NCI-H748 (cell line): ENCODE results near the gene ZBTB3.

Experiments used
- DNase-seq: peaks from one replicate; lab custom pipeline; 2025; ENCODE audit not compliant: unreplicated experiment; lab: John Stamatoyannopoulos, UW

Gene ZBTB3

DNA sequence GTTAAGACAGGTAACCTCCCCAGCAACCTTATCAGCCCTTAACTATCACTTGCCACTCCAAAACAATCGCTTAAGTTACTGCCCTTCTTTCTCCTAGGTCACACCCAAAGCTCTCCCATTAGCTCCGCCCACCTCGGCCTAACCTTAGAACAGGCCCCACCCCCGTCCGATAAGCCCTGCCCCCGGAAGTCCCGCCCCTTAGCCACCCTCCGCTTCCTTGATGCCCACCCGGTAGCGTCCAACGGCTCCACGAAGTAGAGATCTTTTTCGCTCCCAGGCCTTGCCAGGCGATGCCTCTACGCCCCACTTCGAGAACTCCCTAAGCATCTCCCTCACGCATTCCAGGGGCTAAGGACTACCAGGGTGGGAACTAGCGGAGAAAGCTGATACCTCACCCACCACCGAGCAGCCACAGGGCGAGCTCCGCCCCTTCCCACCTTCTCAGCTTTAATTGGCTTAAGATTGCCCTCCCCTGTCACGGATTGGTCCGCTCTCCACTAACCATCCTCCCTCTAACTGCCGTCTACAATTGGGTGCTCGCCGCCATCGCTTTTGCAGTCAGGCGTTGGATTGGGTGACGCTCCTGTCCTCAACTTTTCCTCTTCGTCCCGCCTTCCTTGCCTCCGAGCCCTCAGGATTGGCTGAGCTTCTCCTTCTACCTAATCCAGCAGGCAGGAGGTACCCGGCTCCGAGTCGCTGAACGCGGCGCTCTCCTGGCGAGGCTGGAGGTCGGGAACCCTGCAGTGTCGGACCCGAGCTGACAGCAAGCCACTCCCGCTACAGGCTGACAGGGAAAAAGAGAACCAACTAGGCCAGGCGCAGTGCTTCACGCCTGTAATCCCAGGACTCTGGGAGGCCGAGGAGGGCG lies at the start of gene ZBTB3:
Gene ZBTB3 (minus strand): TSS at position 425 of the 868 bp plus-strand sequence. CDS start 496 bp downstream, outside the sequence.
- peak; percentile 99 for DNase-seq

DNA sequence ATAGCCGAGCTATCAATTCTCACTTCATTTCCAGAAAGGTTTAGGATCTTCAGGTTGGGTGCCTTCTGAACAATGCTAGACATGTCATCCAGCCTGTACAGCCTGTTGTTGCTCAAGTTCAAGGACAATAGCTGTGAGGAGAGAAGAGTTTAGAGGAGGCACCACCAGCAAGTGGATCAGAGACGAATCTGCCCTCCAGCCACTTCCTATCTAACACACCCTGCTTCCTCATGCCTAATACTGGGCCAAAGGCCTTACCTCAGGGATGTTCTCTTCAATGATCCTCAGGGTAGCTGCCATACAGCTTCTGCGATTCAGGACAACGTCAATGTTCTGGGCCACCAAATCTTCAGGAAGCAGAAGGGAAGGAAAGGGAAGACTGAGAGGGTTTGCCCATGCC lies 47.1 kb upstream of the ZBTB3 start:
- no peak for DNase-seq

DNA sequence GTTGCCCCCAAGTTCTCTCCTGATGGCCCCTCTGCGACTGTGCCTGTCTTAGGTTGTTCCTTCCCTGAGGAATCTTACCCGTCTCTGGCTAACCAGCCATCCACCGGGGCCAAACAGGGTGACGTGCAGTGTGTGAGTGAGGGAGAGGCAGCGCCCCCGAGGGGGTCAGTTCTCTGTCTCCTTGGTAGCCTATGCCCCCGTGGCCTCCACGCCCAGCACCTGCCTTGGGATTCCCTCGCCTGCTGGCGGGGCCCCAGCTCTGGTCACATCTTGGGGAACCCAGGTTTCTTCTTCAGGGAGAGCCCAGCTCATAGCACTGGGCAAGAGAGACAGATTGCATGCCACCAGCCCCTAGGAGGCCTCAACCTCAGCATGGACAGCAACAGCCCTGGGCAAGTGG lies 45.5 kb upstream of the ZBTB3 start:
- no peak for DNase-seq

DNA sequence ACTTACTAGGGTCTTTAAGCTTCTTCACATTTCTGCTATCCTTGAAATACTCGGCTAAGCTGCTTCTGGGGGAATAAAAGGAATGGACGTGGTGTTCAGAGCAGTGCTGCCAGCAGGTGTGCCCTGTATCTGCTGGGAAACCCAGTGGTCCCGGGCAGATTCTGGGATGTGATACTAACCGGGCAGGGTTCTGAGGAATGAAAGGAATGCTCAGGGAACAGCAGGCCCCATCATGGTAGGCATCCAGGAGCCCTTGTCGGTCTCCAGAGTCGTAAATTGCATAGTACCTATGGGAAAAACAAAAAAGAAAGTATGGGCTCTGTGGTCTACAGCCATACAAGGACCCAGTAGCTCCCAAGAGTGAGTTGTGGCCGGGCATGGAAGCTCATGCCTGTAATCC lies 42.3 kb upstream of the ZBTB3 start:
- DNase-seq, result no peak

DNA sequence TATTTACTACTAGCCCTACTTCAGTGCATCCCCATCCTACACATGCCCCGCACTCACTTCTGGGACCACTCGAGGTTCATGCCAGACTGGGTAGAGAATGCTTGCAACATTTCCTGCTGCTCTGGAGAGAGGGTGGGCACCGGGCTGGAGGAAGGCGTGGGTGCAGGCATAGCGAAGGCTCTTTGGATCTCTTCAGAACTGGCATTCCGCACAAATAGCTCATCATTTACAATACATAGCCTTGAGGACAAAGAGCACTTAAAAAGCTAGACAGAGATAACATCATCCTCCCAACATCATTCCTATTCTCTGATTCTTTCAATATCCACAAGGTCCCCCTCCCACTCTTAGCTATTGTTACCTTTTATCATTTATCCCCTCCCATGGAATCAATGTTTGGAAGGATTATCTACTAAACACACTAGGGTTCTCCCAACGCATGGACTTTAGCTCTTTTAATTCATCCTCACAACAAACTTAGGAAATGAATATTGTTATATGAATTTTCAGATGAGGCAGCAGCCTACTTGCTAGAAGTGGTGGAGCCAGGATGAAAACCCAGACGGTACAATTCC lies 40.3 kb upstream of the ZBTB3 start:
- no peak for DNase-seq

DNA sequence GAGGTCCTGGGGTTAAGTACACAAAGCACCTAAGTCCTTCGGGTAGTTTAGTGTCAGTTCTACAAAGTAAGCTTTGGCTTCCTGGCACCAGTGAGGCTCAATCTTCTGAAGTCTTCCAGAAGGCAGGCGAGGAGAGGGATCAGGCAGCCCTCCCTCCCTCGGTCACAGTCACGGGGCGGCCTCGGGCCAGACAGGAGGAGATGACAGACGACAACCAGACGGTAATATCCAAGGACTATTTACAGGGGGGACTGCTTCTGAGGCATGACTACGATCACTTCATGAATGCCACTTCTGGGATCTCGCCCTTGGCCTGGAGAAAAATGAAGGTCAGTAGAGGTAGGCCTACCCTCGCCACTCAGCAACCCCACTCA lies 38.2 kb upstream of the ZBTB3 start:
- no peak for DNase-seq

DNA sequence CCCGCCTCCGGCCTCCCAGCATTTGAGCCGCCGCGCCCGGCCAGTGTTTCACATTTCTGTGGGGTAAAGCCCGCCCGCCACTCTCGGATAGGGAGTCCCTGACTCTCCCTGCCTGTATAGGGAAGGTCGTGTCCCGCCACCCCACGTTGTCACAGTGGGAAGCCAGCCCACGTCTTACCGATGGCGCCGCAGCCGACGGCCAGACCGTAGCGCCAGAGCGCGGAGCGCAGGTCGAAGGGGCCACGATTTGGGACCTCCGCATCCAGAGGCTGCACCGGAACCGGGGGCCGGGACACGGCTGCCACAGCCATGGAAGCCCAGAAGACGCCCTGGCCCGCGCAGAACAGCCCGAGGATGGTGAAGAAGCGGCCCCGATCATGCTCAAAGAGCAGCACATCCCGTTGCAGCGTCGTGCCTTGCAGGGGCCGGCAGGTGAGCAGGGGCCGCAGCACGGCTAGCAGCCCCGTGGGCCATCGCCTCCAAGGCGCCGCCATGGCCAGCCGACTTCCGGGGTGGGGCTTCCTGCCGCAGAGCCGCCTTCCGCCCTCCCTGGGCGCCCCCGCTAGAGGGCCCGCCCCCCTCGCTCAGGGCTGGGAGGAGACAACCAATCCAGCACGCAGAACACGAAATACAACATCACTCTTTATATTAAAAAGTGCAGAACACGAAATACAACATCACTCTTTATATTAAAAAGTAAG lies 37.7 kb upstream of the ZBTB3 start, which contains the start of gene TMEM223:
Gene TMEM223 (minus strand): TSS at position 506 of the 701 bp plus-strand sequence. CDS start 12 bp downstream, at position 494.
- peak; percentile 85 for DNase-seq

DNA sequence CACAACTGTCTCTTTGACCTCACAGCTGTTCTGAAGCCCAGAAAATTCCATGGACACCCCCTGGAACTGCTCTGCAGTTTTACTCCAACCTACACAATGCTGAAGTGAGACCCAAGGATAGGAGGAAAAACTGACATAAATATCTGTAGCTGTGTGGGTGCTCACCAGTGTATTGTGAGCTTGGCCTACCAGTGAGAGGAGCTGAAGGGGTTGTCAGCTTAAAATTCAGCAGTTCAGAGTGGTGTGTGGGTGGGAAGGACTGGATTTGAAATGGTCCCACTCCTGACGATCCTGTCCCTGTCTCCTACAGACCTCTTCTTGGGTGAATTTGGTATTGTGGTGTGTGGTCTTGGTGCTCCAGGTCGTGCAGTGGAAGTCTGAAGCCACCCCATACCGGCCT lies 35.6 kb upstream of the ZBTB3 start:
- no peak for DNase-seq

DNA sequence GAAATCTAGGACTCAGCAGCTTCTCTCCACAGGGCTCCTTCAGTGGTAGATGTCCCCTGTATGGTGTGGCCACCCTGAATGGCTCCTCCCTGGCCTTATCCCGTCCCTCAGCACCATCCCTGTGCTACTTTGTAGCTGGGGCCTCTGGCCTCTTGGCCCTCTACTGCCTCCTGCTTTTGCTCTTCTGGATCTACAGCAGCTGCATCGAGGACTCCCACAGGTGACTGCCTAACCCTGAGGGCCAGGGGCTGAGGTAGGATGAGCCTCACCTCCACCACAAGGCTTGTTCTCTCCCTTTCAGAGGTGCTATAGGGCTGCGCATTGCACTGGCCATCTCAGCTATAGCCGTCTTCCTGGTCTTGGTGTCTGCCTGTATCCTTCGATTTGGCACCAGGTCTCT lies 35.0 kb upstream of the ZBTB3 start:
- no peak for DNase-seq

DNA sequence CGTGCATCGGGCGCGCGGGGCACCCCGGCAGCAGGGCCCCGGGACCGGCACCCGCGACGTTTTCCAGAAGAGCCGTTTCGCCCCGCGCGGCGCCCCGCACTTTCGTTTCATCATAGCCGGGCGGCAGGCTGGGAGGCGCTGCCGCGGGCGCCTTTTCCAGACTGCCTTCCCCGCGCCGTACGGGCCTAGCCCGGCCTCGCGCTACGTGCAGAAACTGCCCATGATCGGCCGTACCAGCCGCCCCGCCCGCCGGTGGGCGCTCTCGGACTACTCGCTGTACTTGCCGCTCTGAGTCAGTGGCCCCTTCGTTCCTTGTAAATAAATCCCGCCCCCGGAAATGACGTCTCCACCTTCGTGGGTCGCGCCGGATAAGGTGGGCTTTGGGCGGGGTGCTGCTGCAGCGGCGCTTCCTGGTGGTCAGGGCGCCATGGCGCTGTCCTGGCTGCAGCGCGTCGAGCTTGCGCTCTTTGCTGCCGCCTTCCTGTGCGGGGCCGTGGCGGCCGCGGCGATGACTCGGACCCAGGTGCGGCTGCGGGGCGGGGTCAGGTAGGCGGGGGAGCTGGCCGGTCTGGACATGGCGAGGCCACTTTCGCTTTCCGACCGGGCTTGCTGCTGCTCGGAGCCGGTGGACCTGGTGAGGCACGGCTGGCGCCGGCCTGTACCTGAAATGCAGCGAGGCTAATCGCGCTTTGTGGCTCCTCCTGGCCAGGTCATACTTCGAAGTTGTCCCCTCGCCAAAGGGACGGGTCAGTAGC lies 33.2 kb upstream of the ZBTB3 start, which contains the start of gene TMEM179B:
Gene TMEM179B (plus strand): TSS at position 398 of the 755 bp plus-strand sequence. CDS start 30 bp downstream, at position 428.
- DNase-seq, result peak; percentile 99

DNA sequence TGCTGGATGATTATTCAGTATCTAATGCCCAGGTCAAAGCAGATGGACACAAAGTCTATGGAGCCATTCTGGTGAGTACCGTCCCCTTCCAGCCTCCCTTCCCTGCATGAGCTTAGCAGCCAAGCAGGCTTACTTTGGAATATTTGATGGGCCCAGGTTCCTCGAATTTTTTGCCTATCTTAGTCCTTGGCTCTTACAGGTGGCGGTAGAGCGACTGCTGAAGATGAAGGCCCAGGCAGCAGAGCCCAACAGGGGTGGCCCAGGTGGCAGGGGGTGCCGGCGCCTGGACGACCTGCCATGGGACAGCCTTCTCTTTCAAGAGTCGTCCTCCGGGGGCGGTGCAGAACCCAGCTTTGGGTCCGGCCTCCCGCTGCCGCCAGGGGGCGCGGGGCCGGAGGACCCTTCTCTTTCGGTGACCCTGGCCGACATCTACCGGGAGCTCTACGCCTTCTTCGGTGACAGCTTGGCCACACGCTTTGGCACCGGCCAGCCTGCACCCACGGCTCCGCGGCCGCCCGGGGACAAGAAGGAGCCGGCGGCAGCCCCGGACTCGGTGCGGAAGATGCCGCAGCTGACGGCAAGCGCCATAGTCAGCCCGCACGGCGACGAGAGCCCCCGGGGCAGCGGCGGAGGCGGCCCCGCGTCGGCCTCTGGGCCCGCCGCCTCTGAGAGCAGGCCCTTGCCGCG lies 32.5 kb upstream of the ZBTB3 start:
- DNase-seq, result peak; percentile 87

DNA sequence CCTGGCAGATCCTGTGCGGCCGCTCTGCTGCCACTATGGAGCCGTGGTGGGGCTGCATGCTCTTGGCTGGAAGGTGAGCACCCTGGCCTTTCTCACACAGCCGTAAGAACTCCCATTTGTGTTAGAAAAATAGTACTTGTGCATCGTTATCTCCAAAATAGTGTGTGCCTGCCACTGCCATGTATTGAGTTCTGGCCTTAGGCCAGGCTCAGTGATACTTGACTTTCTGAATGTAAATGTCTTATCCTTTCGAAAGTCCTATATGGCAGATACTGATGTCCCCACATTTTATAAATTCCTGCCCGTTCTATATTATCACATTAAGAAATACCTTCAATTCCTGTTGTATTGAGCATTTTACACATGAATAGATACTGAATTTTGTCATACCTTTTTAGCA lies 28.8 kb upstream of the ZBTB3 start:
- DNase-seq, result no peak

DNA sequence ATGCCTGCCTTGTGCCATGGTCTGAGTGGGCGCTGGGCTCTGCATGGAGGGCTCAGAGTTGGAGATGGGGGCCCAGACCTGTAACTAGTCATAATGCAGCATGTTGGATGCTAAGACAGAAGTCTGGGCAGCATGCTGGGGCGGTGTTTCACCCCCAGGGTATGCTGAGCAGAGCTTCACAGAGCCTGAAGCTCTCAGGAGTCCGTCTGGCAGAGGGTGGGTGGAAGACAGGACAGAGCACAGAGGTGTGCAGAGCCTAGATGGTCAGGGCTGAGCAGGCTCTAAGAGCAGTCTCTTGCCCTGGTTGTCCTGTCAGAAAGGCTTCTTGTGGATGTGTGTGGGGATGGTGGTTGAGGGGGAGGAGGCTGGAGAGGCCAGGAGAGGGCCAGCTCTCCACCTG lies 24.5 kb upstream of the ZBTB3 start:
- no peak for DNase-seq

DNA sequence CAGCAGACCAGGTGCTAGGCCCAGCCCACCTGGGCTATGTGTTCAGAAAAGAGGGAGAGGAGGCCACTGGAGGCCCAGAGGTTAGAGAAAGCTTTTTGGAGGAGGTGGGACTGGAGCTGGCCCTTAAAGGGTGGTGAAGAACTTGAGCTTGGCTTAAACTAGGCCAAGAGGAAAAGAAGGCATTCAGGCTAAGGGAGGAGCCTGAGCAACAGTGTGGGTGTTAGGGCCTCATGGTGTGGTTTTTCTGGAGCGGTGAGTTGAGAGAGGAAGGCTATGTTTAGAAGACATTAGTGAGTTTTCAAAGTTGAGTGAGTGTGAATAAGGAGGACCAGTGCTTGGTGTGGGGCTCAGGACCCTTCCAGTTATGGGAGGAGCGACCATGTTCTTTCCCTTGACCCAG lies 23.4 kb upstream of the ZBTB3 start:
- DNase-seq, result no peak

DNA sequence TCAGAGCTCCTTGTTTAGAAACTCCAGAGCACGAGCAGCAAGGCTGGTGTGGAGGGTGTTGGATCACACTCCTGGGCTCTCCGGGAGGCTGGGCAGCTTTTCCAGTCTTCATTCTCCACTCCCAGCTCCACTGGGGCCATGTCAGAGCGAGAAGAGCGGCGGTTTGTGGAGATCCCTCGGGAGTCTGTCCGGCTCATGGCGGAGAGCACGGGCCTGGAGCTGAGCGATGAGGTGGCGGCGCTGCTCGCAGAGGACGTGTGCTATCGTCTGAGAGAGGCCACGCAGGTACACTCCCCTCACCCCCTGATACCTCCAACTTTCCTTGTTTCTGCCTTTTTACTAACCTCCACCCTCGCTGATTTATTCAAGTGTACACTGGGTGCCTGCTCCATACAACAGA lies 21.7 kb upstream of the ZBTB3 start:
- no peak for DNase-seq

DNA sequence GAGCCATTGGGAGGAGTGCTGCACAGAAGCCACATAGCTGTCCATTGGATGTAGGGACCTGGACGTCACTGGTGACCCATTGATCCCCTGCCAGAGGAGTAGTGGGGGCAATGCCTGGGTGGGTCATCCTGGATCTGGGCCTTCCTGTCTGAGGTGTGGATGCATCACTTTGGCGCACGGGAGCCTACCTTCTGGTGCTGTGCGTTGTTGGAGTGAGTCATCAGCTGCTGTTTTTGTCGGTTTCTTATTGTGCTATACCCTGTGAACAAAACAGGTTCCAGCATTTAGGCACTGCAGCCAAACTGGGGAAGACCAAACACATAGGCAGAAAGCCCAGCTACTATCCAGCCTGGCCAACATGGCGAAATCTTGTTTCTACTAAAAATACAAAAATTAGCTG lies 20.4 kb upstream of the ZBTB3 start:
- no peak for DNase-seq

DNA sequence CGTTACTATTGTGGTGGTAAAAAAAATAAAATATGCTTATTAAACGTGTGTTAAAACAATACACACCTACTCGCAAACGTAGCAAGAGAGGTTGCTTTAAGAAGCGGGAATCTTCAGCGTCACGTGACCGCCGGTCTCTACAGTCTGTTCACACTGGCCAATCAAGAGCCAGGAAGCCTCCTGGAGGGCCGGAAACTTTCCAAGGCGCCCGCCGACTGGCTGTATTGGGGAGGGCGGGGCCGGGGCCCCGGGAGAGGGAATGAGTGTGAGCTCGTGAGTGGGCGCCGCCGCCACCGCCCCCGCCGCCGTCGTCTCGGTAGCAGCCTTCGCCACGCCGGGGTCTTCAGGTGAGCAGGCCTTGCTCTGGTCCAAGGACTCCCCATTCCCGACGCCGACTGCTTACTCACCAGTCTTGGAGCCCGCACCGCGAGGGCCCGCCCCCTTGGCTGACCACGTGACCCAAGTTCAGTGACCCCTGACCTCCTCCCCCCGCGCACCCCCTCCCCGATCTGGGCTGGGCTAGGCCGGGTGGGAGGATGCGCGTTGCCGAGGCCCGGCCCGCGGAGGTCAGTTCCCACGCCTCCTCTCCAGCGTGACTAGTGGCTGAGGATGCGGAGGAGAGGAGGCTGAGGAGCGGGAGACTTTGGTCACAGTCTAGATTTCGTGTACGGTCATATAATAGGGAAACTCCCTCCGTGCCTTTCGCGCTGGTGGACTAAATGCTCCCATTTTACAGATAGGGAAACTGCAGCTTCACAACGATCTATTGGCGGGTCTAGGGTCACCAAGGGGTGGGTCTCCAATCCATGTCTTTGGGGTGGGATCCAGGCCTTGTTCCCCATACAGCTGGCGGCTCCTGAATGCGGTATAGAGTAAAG lies 17.4 kb upstream of the ZBTB3 start, which contains the start of gene TAF6L:
Gene TAF6L (plus strand): TSS at position 253 of the 878 bp plus-strand sequence. CDS start 4,388 bp downstream, outside the sequence.
- DNase-seq, result peak; percentile 98

DNA sequence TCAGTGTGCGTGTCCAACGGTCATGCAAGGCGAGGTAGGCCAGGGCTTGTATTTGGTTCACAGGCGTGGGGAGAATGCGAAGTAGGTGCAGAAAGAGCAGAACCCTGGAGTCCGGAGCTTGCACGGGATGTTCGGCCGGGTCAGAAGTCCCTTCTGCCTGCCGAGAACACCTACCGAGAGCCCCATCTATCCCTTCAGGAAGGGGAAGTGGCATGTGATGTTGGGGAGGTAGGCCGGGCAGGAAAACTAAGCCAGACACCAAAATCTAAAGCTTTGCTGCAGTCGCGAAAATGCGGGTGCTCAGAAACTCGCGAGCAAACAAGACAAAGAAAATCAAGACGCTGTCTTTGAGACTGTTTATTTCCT lies 16.8 kb upstream of the ZBTB3 start:
- DNase-seq, result peak; percentile 73

DNA sequence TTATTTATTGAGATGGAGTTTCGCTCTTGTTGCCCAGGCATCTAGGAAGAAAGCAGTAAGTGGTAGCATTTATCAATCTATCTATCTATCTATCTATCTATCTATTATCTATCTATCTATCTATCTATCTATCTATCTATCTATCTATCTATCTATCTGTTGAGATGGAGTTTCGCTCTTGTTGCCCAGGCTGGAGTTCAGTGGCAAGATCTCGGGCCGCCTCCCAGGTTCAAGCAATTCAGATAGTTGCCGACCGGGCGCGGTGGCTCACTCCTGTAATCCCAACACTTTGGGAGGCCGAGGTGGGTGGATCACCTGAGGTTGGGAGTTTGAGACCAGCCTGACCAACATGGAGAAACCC lies 6.9 kb upstream of the ZBTB3 start:
- DNase-seq, result peak; percentile 24
